Tibial nerve (tissue), 4 donors: ENCODE data around the gene NAP1L4.

ENCODE experiments used
- EP300 ChIP-seq, 2 donors: sonication (generic); formaldehyde crosslinking; IDR thresholded peaks; one replicate each; pipeline ENCODE4 v1.6.1; 2017; ENCODE audit warnings: antibody characterized with exemption in 2 of 2, mild to moderate bottlenecking in 1 of 2
- TF ChIP-seq, protein P1 (sequence below), 5 experiments: fragments of 200-600 bp in 3 of 5; fragments of 450-650 bp in 2 of 5; sonication (generic) in 3 of 5; IDR thresholded peaks; one replicate each; pipeline ENCODE4 v1.5.1; 2016 to 2019; ENCODE audit warnings: antibody characterized with exemption in 5 of 5, mild to moderate bottlenecking in 3 of 5, moderate library complexity in 2 of 5

DNA sequence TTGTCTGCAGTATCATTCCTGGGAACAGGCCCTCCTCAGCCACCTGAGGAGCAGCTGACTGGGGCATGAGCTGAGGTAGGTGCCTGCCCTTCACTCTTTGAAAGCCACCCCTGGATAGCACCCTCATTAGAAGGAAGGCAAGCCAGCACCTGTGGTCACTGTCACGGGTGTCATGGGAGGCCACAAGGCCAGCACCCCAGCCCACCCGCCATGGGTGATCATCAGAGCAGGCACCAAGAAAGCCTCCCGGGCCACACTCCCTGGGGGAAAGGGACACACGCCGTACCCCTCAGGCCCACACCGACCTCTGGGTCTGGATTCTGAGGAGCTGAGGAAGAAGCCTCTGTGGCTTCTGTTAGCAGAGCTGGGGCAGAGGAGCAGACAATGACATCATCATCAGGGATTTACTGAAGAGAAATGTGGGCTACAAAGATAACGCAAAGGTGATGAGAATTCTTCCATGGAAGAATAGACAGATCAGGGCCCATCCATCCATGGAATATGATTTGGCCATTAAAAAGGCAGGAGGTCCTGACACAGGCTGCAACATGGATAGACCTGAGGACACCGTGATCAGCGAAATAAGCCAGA lies 16.7 kb upstream of the NAP1L4 start:
- no peak for TF ChIP-seq EP300 (IDR thresholded peaks at IDR 0.05)
- TF ChIP-seq, protein P1, sequence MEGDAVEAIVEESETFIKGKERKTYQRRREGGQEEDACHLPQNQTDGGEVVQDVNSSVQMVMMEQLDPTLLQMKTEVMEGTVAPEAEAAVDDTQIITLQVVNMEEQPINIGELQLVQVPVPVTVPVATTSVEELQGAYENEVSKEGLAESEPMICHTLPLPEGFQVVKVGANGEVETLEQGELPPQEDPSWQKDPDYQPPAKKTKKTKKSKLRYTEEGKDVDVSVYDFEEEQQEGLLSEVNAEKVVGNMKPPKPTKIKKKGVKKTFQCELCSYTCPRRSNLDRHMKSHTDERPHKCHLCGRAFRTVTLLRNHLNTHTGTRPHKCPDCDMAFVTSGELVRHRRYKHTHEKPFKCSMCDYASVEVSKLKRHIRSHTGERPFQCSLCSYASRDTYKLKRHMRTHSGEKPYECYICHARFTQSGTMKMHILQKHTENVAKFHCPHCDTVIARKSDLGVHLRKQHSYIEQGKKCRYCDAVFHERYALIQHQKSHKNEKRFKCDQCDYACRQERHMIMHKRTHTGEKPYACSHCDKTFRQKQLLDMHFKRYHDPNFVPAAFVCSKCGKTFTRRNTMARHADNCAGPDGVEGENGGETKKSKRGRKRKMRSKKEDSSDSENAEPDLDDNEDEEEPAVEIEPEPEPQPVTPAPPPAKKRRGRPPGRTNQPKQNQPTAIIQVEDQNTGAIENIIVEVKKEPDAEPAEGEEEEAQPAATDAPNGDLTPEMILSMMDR (IDR thresholded peaks at IDR 0.05), result no peak
